Embryonic facial prominence (tissue), 1 donor: ENCODE data around the gene CEP55.
A peak's percentile ranks its signal among the peaks of the same experiment; 100 is the strongest.

Source experiments
- DNase-seq: peaks from one replicate; pipeline ENCODE4 v3.0.0-alpha.2; 2016; ENCODE audit errors: extremely low spot score

CEP55 gene

DNA sequence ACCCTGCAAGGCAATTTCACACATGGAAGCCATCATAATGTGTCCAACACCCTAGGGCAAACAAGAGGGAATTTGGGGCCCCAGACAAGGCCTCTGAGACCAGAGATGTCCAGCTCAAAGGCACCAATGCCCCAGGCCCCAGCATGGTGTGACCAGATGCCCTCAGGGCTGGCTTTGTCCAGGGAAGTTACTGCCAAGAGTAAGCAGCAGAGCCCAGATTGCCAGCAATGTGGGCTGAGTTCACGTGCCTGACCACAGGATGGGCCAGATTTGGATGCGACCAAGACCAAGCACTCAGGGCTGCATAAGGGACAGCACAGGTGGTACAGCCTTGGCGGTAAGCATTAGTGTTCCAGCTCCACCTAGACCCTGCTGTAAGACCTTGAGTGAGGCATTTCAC lies 27.0 kb upstream of the CEP55 start:
- no peak for DNase-seq

- DNase-seq, result no peak
These were observed 25.2 kb upstream of the CEP55 start for GRCh38 chr10:93471110-93471651.

- DNase-seq, result no peak
These were observed 23.3 kb upstream of the CEP55 start for GRCh38 chr10:93473161-93473560.

GRCh38 chr10:93473804-93474472 lies 22.5 kb upstream of the CEP55 start:
- no peak for DNase-seq

DNA sequence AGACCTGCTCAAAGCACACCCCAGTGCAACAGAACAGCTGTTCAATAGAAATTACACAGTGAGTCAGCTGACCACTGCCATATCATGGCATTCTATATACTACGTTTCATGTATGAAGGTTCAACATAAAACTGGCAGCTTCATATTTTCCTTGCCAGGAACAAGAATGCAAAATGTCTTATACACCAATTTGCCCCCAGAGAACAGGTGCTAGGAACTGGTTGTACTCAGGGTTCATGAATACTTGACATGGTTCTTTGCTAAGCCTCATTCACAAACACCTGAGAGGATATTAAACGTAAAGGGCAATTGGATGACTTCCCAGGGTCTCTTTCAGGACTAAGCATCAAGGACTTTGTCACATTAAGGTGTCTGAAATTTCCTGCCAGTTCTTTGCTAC lies 21.2 kb upstream of the CEP55 start:
- no peak for DNase-seq

GRCh38 chr10:93475871-93476270 lies 20.5 kb upstream of the CEP55 start:
- DNase-seq, result no peak

GRCh38 chr10:93476756-93477155 lies 19.7 kb upstream of the CEP55 start:
- DNase-seq, result no peak

- DNase-seq, result no peak
These were observed 17.5 kb upstream of the CEP55 start for GRCh38 chr10:93478873-93479272.

GRCh38 chr10:93481637-93482144 lies 14.7 kb upstream of the CEP55 start:
- DNase-seq, result no peak

- DNase-seq, result peak; percentile 77
These were observed 14.1 kb upstream of the CEP55 start, which contains the start of gene MYOF for GRCh38 chr10:93482145-93482834. MYOF (minus strand) TSS chr10:93482334; CDS start chr10:93482194, 140 bp downstream.

GRCh38 chr10:93485690-93486089 lies 10.7 kb upstream of the CEP55 start:
- no peak for DNase-seq

DNA sequence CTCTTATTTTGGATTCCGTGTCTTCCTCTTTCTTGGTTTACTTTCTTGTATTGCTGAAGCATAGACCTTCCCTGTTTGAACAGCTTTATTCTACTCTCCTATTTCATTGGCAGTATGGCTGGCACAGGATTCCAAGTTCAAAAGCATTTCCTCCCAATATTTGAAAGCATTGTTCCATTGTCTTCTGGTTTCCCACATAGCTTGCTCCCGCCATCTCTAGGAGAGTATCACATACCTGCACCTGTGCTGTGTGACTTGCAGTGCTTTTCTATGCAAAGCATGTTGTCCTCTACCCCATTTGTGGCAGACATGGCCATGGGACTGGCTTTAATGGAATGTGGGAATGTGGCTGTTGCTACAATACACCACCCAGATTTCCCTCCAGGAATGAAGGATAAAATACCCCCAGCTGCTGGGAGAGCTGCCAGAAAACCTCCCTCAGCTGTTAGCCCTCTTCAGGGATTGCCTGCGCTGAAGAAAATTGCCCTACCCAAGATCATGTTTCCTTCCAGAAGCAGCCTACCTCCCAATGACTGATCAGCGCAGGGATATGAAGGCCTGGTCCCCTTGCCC lies 7.4 kb upstream of the CEP55 start:
- DNase-seq, result no peak

DNA sequence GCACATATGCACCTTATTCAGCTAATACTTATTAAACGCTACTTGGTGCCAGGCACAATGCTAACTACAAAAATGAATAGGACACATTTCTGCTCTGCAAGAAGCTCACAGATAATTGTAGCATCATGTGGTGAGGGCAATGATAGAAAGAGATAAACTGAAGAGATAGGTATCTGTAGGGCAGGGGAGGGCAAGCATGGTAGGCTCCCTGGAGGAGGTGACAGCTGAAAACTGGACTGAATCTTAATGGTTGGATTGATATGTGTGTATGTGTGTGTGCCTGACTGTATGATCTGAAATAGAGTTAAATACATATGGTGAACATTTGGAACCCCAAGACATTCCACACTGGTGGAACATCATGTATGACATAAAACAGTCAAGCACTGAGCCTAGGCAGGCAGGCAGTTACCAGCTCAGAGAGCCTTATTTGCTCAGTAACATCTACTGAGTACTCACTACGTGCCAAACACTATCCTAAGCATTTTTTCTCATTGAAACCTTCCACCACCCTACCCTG lies 4.8 kb upstream of the CEP55 start:
- DNase-seq, result no peak

DNA sequence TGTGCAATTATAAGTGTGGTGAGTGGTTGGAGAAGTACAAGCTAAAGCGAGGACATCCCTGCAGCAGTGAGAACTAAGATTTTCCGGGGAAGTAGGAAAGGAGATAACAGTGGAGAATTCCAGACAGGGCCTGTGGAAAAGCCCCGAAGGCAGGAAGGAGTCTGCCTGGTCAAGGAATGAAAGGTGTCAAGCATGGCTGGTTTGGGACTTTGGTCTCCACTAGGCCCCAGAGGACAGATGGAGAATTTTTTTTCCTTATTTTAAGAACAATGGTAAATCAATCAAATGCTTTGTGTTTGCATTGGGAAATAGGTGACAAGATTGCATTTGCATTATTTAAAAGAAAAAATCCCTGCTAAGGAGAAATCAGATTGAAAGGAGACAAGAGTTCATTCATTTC lies 3.2 kb upstream of the CEP55 start:
- no peak for DNase-seq

- no peak for DNase-seq
These were observed 1.9 kb upstream of the CEP55 start for GRCh38 chr10:93494494-93494893.

DNA sequence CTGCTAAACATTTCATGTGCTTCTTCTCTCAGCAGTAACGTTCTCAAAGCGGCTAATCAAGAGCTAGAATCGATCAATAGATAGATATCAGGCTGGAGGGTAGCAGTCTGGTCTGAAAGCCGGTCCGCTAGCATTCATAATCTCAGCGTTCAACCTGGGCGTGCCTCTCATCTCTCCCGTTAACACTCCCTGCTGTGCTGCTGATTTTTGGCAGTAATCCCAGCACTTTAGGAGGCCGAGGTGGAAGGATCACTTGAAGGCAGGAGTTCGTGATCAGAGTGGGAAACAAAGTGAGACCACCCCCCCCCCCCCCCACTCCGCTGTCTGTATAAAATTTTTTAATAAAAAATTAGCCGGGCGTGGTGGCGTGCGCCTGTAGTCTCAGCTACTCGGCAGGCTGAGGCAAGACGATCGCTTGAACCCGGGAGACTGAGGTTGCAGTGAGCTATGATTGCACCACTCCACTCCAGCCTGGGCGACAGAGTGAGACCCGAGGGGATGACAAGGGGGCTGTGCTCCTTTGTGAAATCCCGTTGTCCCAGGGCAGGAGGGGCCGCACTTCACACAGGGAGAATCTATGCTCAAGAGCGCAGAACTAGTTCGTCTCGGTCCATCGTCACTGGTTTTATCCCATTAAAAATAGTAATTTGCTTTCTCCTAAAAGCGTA lies 624 bp upstream of the CEP55 start:
- DNase-seq, result peak; percentile 29

DNA sequence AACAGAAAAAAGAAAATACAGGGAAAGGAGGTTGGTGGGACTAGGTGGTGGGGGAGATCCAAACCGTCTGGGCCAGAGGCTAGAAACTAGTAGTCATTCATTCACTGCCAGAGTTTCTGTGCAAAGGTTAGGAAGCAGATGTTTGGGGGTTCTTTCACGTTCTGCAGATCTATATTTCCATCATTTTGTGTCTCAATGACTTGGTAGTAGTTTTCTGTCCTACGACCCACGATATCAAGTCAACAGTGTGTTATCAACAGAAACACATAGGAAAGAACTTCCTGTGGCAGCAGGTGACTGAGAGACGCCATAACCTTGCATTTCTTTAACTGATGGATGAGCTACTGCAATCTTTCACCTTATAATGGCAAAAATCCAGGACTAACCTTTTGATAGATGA lies 1.8 kb downstream of the CEP55 start:
- no peak for DNase-seq

- no peak for DNase-seq
These were observed 5.2 kb downstream of the CEP55 start for GRCh38 chr10:93501650-93502049.

- DNase-seq, result no peak
These were observed 6.7 kb downstream of the CEP55 start for GRCh38 chr10:93503075-93503474.

- DNase-seq, result no peak
These were observed 8.7 kb downstream of the CEP55 start for GRCh38 chr10:93505075-93505474.

GRCh38 chr10:93509816-93510215 lies 13.4 kb downstream of the CEP55 start:
- no peak for DNase-seq

DNA sequence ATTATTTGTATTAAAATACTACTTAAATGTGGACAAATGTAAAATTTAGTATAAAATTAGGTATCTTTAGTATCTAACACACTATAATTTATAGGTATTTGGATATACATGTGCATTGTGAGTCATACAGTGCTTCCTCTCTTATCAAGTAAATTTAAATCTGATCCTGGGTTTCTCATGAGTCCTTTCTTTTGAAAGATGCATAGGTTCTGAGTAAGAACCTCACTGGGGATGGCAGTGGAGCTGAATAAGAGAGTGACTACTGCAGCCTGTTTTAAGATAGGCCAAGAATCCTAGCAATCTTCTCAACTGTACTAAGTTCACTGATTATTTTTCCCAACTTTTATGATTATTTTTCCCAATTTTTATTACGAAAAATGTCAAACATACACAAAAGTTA lies 16.2 kb downstream of the CEP55 start:
- DNase-seq, result no peak
